Suppressor macrophage treated with lipopolysaccharide for 1 hour (primary cell): ENCODE measurements around the gene STMP1.
"Not testable (repeated sequence)": the region's sequence is repeated elsewhere in the genome, so short reads cannot be mapped to it uniquely, and the experiment has no call there.

Source experiments
- DNase-seq, 3 donors: peaks; one replicate each; pipeline ENCODE4 v3.0.0-alpha.2; 2020 to 2022

Gene STMP1

DNA sequence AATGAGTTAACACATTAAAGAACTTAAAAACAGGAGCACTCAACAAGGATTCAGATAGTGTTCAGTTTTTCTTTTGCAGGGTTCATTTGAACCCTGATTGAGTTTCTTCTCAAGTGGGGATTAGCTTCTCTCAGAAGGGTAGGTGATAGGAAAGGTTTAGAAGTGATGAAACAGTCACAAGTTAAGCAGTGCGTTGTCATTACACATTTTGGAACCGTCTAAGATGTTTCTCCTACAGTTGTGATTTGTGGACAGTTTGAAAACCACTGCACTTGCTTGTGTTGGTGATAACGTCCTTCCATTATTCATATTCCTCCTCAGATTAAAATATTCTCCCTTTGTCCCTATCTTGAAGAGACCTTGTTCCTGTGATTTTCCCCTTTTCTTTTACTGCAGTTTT, 2.7 kb downstream of the STMP1 start:
- no peak for DNase-seq

DNA sequence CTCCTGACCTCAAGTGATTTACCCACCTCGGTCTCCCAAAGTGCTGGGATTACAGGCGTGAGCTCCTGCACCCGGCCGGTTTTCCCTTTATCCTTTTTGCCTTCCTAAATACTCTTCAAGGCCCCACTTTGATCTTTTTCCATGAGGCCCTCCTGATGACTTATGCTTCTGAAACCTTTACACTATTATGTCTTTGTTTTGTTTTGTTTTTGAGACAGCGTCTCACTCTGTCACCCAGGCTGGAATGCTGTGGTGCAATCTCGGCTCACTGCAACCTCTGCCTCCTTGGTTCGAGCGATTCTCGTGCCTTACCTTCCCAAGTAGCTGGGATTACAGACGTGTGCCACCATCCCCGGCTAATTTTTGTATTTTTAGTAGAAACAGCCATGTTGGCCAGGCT, 3.8 kb downstream of the STMP1 start:
- DNase-seq: no peak

DNA sequence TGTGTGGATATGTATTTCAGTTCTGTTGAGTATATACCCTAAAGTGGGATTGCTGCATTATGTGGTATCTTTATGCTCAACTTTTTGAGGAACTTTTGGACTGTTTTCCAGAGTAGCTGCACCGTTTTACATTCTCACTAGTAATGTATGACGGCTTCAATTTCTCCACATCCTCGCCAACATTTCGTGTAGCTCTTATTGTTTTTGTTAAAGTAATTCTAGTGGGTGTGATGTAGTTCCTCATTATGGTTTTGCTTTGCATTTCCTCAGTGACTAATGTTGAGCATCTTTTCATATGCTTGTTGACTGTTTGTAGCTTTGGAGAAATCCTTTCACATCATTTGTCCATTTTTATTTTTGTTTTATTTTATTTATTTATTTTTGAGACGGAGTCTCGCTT, 4.5 kb downstream of the STMP1 start:
- DNase-seq: peak; percentile 55 to 86 (median 78)

DNA sequence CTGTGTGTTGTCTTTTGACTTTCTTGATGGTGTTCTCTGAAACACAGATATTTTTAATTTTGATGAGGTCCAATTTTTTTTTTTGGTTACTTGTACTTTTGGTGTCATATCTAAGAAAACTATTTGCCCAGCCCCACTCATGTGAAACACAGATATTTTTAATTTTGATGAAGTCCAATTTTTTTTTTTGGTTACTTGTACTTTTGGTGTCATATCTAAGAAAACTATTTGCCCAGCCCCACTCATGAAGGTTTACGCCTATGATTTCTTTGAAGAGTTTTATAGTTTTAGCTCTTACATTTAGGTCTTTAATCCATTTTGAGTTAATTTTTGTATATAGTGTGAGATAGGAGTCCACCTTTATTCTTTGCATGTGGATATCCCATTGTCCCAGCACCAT, 5.3 kb downstream of the STMP1 start:
- DNase-seq: not testable (repeated sequence)

DNA sequence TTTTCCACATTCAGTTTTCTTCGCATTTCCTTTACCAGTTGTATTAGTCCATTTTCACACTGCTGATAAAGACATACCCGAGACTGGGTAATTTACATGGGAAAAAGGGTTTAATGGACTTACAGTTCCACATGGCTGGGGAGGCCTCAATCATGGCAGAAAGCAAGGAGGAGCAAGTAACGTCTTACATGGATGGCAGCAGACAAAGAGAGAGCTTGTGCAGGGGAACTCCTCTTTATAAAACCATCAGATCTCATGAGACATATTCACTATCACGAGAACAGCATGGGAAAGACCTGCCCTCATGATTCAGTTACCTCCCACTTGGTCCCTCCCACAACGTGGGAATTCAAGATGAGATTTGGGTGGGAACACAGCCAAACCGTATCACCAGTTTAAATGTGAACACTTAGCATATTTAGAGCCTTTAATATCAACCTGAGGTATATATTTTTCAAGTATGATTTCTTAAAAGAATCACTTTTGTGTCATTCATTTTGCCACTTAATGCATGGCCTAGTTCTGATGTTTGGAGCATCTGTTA, 6.6 kb downstream of the STMP1 start:
- not testable (repeated sequence) for DNase-seq

DNA sequence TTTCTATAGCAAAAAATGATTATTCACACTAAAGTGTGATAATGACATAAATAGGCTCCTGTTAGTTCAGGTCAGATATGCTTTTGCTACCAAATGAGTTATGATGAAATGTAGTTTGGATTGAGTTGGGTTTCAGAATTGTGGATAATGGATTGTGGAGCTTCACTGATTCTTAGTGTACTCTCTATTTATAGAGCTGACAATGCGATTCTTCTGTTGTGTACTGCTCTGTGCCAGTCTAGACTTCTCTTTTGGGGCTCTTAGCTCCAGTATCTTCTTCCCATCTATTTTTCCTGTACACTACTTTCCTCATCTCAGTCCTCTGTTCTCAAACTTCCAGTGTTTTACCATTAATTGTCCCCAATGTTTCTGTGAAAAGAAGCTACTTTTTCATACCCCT, 7.5 kb downstream of the STMP1 start:
- DNase-seq: no peak

DNA sequence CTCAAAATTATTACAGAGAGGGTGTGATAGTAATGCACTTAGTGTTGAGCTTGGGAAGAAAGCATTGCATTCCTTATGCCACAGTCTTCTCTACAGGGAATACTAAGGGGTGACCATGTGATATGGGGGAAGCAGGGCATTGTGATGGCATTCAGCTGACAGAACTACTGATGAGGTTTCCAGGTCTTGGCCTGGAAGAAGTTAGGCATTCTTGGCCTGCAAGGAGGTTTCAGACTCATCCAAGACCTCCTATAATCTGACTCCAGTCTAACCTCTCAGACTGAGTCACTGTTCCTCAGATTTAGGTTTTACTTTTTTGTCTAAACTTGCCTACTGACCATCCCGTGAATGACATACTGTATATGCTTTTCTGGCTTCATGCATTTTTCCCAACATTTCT, 7.9 kb downstream of the STMP1 start:
- DNase-seq: no peak

DNA sequence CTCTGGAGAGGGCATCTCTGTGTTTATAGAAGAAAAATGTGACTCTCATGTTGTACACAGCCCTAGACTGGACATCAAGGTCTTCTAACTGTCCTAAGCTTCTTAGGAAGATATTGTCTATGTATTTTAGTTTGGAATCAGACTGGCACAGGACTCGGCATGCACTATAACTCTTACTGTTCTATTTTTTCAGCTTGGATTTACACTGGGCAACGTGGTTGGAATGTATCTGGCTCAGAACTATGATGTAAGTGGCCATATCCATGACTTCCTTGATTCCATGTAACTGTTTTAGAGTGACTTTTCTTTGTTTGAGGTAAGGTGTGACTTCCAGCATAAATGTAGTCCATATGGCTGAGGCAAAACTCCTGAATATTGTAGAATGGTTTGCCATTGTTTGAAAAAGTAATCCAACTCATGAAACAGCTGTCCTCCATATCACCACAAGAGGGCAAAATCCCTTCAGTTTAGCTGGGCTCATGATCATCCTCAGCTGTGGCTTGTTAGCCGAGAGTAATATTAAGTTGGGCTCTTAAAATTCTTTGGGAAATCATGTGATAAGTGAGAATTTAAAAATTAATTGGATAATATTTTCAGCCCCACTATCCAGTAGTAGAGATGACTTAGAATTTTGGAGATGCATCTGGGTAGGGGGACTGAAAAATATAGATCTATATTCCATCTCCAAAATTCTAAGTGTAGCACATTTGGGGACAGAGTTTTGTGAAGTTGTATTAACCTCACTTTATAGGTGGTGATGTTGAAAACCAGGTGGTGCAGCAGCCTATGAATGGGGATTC, 10.4 kb downstream of the STMP1 start:
- peak; percentile 45 to 50 (median 47) for DNase-seq

DNA sequence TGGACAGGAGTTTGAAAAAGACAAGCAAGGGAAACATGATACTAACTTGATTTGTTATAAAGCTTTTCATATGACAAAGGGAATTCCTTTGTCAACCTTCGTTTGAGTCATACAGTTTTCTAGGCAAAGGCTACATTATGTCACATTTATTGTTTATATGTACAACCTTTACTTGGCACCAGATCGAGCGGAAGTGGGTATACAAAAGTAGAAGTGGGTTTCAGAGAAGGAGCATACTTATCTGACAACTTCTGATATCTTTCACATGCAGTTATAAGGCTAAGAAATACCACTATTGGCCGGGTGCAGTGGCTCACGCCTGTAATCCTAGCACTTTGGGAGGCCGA, 11.0 kb downstream of the STMP1 start:
- DNase-seq: no peak

DNA sequence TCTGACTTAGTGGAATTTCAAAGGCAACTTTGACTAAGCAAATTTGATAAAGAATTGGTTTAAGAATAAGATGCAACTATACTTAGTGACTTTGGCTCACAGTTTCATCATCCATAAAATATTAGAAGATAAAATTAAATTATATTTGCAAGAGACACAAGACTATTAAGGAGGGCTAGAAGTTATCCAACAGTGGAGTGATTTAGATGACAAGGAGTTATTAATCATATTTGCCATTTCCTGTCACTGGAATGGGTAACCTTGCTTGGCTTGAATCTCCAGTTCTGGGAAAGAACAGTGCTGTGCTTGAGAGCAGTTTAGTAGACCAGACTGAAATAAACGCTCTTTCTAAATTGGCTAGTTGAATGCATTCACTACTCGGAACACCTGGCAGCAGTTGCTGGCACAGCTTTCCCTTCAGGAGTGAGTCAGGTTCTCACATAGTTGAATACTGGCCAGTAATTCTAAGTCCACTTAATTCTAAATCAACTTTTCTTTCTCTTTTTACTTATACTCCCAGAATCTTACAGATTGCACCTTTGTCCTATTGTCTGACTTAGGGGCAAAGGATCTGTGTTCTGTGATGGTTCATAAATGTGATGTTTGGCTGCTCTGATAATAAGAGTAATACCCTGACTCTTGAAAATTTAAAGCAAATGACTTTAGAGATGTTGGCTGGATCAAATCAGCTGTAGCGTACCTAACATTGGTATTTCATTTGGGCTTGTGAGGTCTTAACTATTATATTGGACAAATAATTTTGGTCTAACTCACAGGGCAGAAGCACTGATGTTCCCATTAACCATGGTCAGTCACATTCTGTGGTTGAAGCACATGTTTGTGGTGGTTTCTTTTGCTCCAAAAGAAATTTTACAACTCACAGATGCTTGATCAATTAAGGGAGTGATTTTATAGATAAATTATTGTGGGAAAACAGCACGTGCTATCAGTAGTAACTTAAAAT, 16.6 kb downstream of the STMP1 start:
- DNase-seq: no peak

DNA sequence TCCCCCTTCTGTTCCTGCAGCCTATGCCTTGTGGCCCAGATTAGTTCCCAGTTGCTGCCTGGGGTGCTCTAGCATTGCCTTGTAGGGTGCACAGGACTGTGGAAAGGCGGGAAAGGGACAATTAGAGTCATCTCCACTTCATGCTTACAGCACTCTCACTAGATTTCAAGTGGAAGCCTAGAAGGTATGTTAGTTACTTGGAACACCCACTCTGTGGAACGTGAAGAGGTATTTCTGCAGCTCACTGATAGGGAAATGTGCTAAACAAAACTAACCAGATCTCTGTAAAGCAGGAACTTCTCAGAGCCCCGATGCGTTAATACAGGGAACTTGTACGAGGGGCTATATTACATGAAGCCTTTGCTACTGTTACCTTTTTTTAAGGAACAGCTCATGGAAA, 19.4 kb downstream of the STMP1 start:
- no peak for DNase-seq

DNA sequence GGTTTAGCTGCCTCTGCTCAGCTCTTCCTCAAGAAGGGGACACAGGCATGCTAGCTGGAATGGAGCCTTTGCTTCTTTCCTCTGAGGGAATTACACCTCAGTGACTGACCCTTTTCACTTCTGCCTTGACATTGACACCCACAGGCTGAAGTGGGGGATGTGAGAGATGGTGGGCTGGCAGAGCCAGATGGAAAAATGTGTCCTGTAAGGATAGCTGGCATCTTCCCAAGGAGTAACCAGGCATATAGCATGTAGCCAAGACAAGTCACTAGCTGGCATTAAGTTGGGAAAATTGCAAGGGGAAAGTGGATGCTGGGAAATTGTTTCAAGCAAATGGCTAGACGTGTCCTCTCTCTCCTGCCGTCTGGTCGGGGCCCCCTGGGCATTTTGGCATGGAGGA, 19.9 kb downstream of the STMP1 start:
- DNase-seq: no peak

DNA sequence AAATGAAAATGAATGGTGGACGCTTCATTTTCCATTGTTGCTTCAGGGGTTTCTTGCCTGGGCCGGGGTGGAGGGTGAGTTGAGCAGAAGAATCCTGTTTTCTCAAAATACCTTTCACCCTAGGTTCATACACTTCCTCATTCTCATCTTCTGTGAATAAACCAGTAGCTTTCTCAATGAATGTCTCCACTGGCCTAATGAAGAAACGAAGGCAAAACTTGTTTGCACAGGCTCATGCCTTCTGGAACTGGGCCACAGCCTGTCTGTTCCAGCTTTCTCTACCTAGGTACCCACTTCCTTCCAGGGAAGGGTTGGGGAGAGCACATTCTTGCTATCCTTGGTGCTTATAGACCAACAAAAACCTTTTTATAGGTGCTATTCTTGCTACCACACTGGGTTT, 21.3 kb downstream of the STMP1 start:
- DNase-seq: no peak

DNA sequence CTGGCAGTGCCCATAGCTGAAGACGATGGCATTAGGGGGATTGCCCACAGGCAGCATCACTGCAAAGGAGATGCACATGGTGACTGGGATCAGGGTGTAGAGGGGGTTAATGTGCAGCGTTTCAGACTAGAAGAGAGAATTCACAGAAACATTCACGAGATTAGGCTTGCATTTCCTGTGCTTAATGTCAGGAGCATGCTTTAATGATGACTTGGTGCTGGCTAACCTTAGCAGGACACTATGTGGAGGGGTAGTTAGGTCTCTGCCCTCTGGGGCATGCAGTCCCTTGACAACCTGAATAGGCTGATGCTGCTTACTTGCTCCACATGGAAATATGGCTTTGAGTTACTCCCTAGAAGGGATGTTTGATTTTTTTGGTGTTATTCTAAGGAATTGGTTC, 21.8 kb downstream of the STMP1 start:
- DNase-seq: no peak

DNA sequence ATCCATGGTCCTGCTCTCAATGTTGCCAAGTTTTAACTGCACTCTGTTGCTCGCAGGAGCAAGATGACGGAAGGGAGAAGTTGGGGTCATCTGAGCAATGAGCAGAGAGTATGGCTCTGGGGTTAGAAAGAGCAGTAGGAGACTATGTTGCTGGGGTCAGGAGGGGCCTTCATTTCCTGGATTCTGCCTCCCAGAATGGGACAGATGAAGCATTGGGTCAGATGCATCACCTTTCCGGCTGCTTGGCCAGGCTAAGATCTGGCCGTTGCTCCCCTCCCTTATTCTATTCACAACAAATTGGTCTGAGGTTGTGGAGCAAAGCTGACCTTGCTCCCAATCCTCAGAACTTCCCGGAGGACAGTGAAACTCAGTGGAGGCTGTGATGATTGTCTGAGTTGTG, 22.4 kb downstream of the STMP1 start:
- DNase-seq: no peak

DNA sequence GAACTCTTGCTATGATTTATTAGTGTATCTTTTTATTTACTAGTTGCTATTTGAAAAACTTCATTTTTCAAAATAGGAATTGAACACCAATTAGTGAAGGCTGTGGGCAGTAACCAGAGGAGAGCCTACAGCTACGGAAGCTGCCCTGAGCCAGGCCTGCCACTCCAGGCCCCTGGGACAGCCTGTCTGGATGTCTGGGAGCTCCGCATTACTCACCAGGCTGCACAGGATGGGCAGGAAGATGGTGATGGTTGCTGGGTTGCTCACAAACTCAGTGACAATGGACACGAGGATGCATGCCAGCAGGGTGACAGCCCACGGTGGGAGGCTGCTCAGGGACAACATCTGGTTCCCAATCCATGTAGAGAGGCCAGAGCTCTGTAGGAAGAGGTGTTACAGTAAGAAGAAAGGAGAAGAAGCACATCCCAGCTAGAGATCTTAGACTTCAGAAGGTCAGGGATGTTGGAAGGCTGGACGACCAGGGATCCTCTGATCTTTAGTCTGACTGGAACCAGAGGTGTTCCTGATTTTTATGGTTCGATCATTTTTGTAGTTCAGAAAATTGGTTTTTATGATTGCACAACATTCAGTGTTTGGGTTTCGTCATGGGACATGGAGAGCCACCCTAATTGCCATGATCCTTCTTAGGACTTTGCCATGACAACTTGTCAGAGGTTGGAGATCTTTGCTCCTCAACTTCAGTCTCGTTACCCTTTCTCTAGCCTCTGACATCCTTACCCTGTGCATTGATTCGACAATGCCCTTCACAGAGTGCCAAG, 23.2 kb downstream of the STMP1 start:
- DNase-seq: no peak

DNA sequence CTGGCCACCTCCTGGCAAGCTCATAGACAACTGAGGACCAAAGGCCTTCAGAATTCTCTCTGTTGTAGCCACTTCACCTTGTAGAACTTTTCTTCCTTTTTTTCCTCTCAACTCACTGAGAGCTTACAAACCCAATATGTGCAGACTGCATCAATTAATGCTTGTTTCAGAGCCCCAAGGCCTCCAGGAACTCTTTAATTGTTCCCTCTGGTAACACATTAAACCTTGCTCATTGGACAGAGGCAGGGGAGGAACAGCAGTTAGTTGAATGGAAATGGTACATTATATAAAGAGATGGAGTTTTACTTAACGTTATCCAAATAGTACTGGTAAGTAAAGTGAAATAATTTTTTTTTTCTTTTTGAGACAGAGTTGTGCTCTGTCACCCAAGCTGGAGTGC, 25.2 kb downstream of the STMP1 start:
- no peak for DNase-seq

DNA sequence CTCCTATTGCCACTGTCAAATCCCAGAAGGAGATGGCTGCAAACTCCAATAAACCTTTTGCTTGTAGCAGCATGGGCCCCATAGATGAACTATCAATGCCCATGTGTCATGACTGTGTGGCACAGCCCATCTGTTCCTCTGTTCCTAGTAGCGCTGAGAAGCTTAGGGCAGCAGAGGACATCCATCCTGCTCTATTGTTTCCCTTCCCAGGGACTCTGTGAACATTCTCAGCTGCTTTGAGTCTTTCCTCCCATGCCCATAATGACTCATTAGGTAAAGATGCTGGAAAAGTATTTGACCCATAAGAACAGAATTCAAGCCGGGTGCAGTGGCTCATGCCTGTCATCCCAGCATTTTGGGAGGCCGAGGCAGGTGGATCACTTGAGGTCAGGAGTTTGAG, 28.3 kb downstream of the STMP1 start:
- DNase-seq: no peak

DNA sequence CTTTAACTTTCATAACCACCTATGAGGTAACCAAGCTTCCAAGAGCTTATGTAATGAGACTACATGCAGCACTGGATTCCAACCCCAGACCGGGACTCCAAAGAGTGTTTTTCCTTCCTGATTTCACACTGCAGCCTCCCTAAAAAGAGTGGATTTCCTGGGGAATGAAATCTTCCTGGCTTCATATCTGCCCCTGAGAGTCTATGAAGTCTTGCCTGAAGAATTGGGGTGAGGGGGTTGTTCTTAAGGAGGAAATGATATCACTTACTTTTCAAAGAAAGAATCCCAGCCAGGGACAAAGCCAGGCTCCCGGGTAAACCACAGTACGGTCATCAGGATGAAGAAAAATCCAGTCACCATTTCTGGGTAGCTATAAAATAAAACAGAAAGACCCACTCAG, 29.7 kb downstream of the STMP1 start:
- no peak for DNase-seq

DNA sequence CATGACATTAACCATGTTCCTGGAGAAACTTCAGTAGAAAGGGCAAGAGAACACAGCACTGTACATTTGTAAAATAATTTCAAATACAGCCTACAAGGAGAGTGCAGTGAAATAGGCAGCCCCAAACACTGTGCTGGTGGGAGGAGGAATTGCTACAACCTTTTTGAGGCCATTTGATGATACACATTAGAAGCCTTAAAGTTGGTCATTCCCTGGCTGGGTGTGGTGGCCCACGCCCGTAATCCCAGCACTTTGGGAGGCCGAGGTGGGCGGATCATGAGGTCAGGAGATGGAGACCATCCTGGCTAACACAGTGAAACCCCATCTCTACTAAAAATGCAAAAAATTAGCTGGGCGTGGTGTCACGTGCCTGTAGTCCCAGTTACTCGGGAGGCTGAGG, 30.3 kb downstream of the STMP1 start:
- DNase-seq: not testable (repeated sequence)

DNA sequence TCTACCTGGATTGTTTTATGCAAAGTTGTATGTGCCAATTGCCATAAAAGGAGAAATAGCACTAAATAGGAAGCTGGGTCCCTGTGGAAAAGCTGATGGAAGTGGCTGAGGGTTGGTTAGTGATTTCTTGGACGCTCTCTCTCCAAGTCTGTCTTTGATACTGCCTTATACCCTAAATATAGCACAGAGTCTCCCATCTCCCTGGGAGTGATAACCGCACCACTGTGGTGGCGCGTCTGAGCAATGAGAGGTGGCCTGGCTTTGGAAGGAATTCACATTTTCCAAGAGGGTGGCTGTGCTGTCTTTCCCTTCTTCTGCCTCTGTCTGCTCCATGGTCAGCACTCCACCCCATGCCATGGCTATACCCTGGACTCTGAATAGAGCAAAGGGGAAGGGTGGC, 31.2 kb downstream of the STMP1 start:
- no peak for DNase-seq

DNA sequence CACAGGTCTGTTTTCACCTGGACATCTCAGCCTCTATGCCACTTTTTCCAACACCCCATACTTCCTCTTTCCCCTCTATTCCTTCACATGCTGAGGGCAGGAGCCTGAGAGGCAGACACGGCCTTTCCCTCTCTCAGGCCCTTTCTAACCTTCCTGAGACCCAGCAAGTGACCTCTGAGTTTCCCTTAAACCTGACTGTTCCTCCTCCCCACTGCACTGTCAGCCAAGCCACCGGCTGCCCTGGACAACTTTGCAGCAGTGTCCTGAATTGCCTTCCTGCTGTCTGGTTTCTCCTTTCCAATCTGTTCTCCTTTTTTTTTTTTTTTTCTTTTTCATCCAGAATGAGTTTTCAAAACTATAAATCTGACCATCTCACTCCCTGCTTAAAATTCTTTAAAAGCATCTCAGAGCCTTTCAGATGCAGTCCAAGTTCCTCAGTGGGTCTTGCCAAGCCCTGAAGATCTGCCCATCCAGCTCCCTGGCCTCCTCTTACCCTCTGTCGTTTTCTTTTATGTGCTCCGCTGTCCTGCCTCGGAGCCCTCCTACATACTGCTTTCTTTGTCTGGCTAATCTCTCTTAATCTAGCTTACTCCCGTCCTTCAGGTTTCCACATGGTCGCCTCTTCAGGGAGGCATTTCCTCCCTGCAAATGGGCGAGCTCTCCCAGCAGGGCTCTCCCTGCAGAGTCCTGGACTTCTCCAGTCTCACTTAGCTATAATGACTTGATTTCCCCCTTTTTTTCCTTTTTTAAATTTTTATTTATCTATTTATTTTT, 35.1 kb downstream of the STMP1 start:
- DNase-seq: no peak
